Neural cell (in vitro differentiated cells): ENCODE measurements around the gene CA11. TPM values are rescaled to one million over a fixed set of nuclear protein-coding genes. Genes with fewer than 3 reads are reported as not detected.
"Not testable (repeated sequence)": the region's sequence is repeated elsewhere in the genome, so short reads cannot be mapped to it uniquely, and the experiment has no call there.

ENCODE experiments used
- H2AFZ ChIP-seq: fragments of 200-600, 300-800 bp; sonication (generic), shearing (Covaris generic); 2 replicates; pipeline ENCODE4 v1.6.0; 2014; ENCODE audit warnings: low read depth, mild to moderate bottlenecking, antibody characterized with exemption, low read length, moderate library complexity
- H3F3A ChIP-seq: fragments of 200-600 bp; shearing (Covaris generic); 2 replicates; pipeline ENCODE4 v1.6.1; 2016; ENCODE audit warnings: mild to moderate bottlenecking, moderate library complexity, mixed read lengths, antibody characterized with exemption, low read length; ENCODE audit not compliant: insufficient read depth, poor library complexity, severe bottlenecking
- H3K27ac ChIP-seq: fragments of 200-600, 300-800 bp; sonication (generic), shearing (Covaris generic); 2 replicates; pipeline ENCODE4 v1.5.1; 2014; ENCODE audit warnings: mild to moderate bottlenecking, low read length, moderate library complexity
- H3K27me3 ChIP-seq: fragments of 300-800, 200-600 bp; sonication (generic), shearing (Covaris generic); 2 replicates; pipeline ENCODE4 v1.6.0; 2014; ENCODE audit warnings: mild to moderate bottlenecking, low read depth, low read length, moderate library complexity; ENCODE audit not compliant: insufficient read depth
- H3K36me3 ChIP-seq: fragments of 300-800, 200-600 bp; sonication (generic), shearing (Covaris generic); 2 replicates; pipeline ENCODE4 v1.5.1; 2014; ENCODE audit warnings: mild to moderate bottlenecking, antibody characterized with exemption, low read length, moderate library complexity; ENCODE audit not compliant: insufficient read depth
- H3K4me2 ChIP-seq: fragments of 300-800, 200-600 bp; sonication (generic), shearing (Covaris generic); 2 replicates; pipeline ENCODE4 v1.6.0; 2014; ENCODE audit warnings: mild to moderate bottlenecking, low read length
- H3K4me3 ChIP-seq: fragments of 300-800, 200-600 bp; sonication (generic), shearing (Covaris generic); 2 replicates; pipeline ENCODE4 v1.5.1; 2014; ENCODE audit warnings: mild to moderate bottlenecking, low read length, moderate library complexity
- H3K79me2 ChIP-seq: fragments of 200-600 bp; shearing (Covaris generic); replicated peaks from 2 replicates; pipeline ENCODE4 v1.6.0; 2014; ENCODE audit warnings: mild to moderate bottlenecking, low read length, moderate library complexity; ENCODE audit not compliant: insufficient read depth
- H3K9ac ChIP-seq: fragments of 300-800, 200-600 bp; sonication (generic), shearing (Covaris generic); 2 replicates; pipeline ENCODE4 v1.6.1; 2016; ENCODE audit warnings: mild to moderate bottlenecking, low read length, mixed read lengths
- H3K9me2 ChIP-seq: fragments of 200-600 bp; shearing (Covaris generic); 2 replicates; pipeline ENCODE4 v1.6.1; 2016; ENCODE audit warnings: mild to moderate bottlenecking, low read length, mixed read lengths; ENCODE audit not compliant: insufficient read depth
- H3K9me3 ChIP-seq: fragments of 200-600, 300-800 bp; sonication (generic), shearing (Covaris generic); 2 replicates; pipeline ENCODE4 v1.6.1; 2016; ENCODE audit warnings: mild to moderate bottlenecking, mixed run types, low read length, moderate library complexity, mixed read lengths
- H4K20me1 ChIP-seq: fragments of 200-600 bp; shearing (Covaris generic); 2 replicates; pipeline ENCODE4 v1.6.1; 2016; ENCODE audit warnings: mild to moderate bottlenecking, mixed run types; ENCODE audit not compliant: insufficient read depth
- CTCF ChIP-seq: fragments of 450-650 bp; IDR thresholded peaks from 2 replicates; pipeline ENCODE4 v1.5.1; 2014; ENCODE audit warnings: antibody characterized with exemption, mild to moderate bottlenecking, moderate library complexity; ENCODE audit not compliant: poor library complexity, severe bottlenecking
- EP300 ChIP-seq: fragments of 450-650 bp; conservative IDR thresholded peaks from 2 replicates; pipeline ENCODE4 v1.6.1; 2014; ENCODE audit warnings: antibody characterized with exemption, mild to moderate bottlenecking, moderate library complexity; ENCODE audit not compliant: poor library complexity, severe bottlenecking
- EZH2 ChIP-seq: fragments of 200-600, 300-800 bp; shearing (Covaris generic), sonication (generic); IDR thresholded peaks from 2 replicates; pipeline ENCODE4 v1.6.1; 2014; ENCODE audit warnings: antibody characterized with exemption, low read length, borderline replicate concordance, mild to moderate bottlenecking; ENCODE audit not compliant: insufficient read depth, poor library complexity, severe bottlenecking
- MXI1 ChIP-seq: fragments of 450-650 bp; conservative IDR thresholded peaks from 2 replicates; pipeline ENCODE4 v1.6.1; 2014; ENCODE audit warnings: antibody characterized with exemption, mild to moderate bottlenecking; ENCODE audit not compliant: poor library complexity, severe bottlenecking
- POLR2AphosphoS5 ChIP-seq: IDR thresholded peaks from 2 replicates; pipeline ENCODE4 v1.6.1; 2012
- RAD21 ChIP-seq: fragments of 450-650 bp; conservative IDR thresholded peaks from 2 replicates; pipeline ENCODE4 v1.6.1; 2014; ENCODE audit warnings: antibody characterized with exemption, mild to moderate bottlenecking, moderate library complexity
- REST ChIP-seq: IDR thresholded peaks from 2 replicates; pipeline ENCODE4 v1.6.1; 2012; ENCODE audit warnings: borderline replicate concordance
- SMC3 ChIP-seq: fragments of 450-650 bp; conservative IDR thresholded peaks from 2 replicates; pipeline ENCODE4 v1.6.1; 2014; ENCODE audit warnings: antibody characterized with exemption, mild to moderate bottlenecking, moderate library complexity; ENCODE audit not compliant: poor library complexity
- TAF1 ChIP-seq: IDR thresholded peaks from 2 replicates; pipeline ENCODE4 v1.6.1; 2012; ENCODE audit warnings: low read depth
- polyA plus RNA-seq: library from polyadenylated mRNA; depleted of rRNA; stranded (reverse); fragments of >200 nt; gene quantifications from 2 replicates; pipeline ENCODE4 v1.2.3, GENCODE V29; 2014

Gene CA11
- polyA plus RNA-seq, 1 donor from 2014 or later, result 108 TPM

GRCh38 chr19:48632692-48633147 is 13.3 kb downstream of the CA11 start:
- Histone ChIP-seq H3K27me3 (no peaks in the 10 kb centered on the region), H3K36me3 (no peaks in the 10 kb centered on the region), H3K9me3 (no peaks in the 10 kb centered on the region), H3K79me2 (no peaks in the 10 kb centered on the region), H3K4me2 (no peak overlapping the region), H4K20me1 (no peaks in the 10 kb centered on the region), H2AFZ (no peak overlapping the region), H3K9ac (no peak overlapping the region), H3K27ac (no peak overlapping the region), H3K4me3 (no peak overlapping the region), H3F3A (no peaks in the 10 kb centered on the region), H3K9me2 (no peaks in the 10 kb centered on the region)
- TF ChIP-seq SMC3 (no peak), RAD21 (no peak), TAF1 (no peak), CTCF (no peak), POLR2AphosphoS5 (no peak), EZH2 (no peak), REST (no peak), MXI1 (no peak), EP300 (no peak)

- H3K4me2 ChIP-seq, H3F3A ChIP-seq, H3K36me3 ChIP-seq, H3K27ac ChIP-seq, H3K27me3 ChIP-seq, H3K4me3 ChIP-seq, H4K20me1 ChIP-seq, H3K9me2 ChIP-seq, H3K79me2 ChIP-seq, H3K9me3 ChIP-seq, H3K9ac ChIP-seq, H2AFZ ChIP-seq: not testable (repeated sequence)
Observed at GRCh38 chr19:48632286-48632685, 13.7 kb downstream of the CA11 start.

GRCh38 chr19:48631225-48631624 is 14.8 kb downstream of the CA11 start:
- Histone ChIP-seq H3K36me3 (no peaks in the 10 kb centered on the region), H3K9ac (peak overlapping the region; percentile 36), H3K4me2 (no peak overlapping the region), H3K4me3 (peak overlapping the region; percentile 32), H3K27me3 (no peaks in the 10 kb centered on the region), H3F3A (no peaks in the 10 kb centered on the region), H3K27ac (peak overlapping the region; percentile 72), H3K9me2 (no peaks in the 10 kb centered on the region), H3K79me2 (no peaks in the 10 kb centered on the region), H4K20me1 (no peaks in the 10 kb centered on the region), H2AFZ (no peak overlapping the region), H3K9me3 (no peaks in the 10 kb centered on the region)
- TF ChIP-seq REST (no peak), CTCF (no peak), RAD21 (no peak), MXI1 (no peak), TAF1 (no peak), EZH2 (no peak), SMC3 (no peak), POLR2AphosphoS5 (no peak), EP300 (no peak)
